Thymus (tissue), 14 donors: ENCODE measurements around the gene MID1. TPM values are rescaled to one million over a fixed set of nuclear protein-coding genes. Genes with fewer than 3 reads are reported as not detected.

Experiments
- DNase-seq, 9 donors: peaks; one replicate each; pipeline ENCODE4 v3.0.0-alpha.2; 2013; ENCODE audit warnings: low spot score in 9 of 9, low read depth in 6 of 9, missing footprints in 1 of 9
- H3K27ac ChIP-seq, 2 donors: one replicate each; pipeline ENCODE4 v1.5.1; 2013; ENCODE audit warnings: control low read depth in 1 of 2, low read depth in 1 of 2, low read length in 1 of 2, mild to moderate bottlenecking in 1 of 2, moderate library complexity in 1 of 2
- H3K27me3 ChIP-seq, 2 donors: one replicate each; pipeline ENCODE4 v1.5.1; 2013; ENCODE audit warnings: low read length in 1 of 2; ENCODE audit not compliant: control insufficient read depth in 2 of 2, insufficient read depth in 1 of 2
- H3K36me3 ChIP-seq, 2 donors: one replicate each; pipeline ENCODE4 v1.5.1; 2013; ENCODE audit warnings: low read length in 1 of 2, mild to moderate bottlenecking in 1 of 2, moderate library complexity in 1 of 2; ENCODE audit not compliant: control insufficient read depth in 2 of 2, insufficient read depth in 2 of 2
- H3K4me1 ChIP-seq, 2 donors: one replicate each; pipeline ENCODE4 v1.5.1; 2013; ENCODE audit warnings: low read length in 2 of 2; ENCODE audit not compliant: control insufficient read depth in 2 of 2, insufficient read depth in 2 of 2
- H3K4me3 ChIP-seq, 2 donors: one replicate each; pipeline ENCODE4 v1.5.1; 2013; ENCODE audit warnings: low read length in 2 of 2, control low read depth in 1 of 2, mild to moderate bottlenecking in 1 of 2
- H3K9me3 ChIP-seq, 2 donors: one replicate each; pipeline ENCODE4 v1.5.1; 2013; ENCODE audit warnings: low read length in 1 of 2, mild to moderate bottlenecking in 1 of 2; ENCODE audit not compliant: control insufficient read depth in 2 of 2, insufficient read depth in 1 of 2
- WGBS: extraction: QIAGEN DNeasy Blood & Tissue Kit; methylation state at CpG from one replicate; pipeline ENCODE4 v1.1.7; 2013; 5-methylcytosine and 5-hydroxymethylcytosine counted together
- long read RNA-seq, 10 donors: transcript quantifications; one replicate each; lab custom pipeline, GENCODE V29; 2026
- polyA plus RNA-seq: library from polyadenylated mRNA; stranded (reverse); fragments of 200-250 nt; gene quantifications from one replicate; pipeline ENCODE4 v1.2.3, GENCODE V29; 2013
- total RNA-seq: library from RNA; stranded (reverse); fragments of 120-200 nt; gene quantifications from one replicate; pipeline ENCODE4 v1.2.4, GENCODE V29; 2013
- donor health status: healthy.

Gene MID1, protein sequence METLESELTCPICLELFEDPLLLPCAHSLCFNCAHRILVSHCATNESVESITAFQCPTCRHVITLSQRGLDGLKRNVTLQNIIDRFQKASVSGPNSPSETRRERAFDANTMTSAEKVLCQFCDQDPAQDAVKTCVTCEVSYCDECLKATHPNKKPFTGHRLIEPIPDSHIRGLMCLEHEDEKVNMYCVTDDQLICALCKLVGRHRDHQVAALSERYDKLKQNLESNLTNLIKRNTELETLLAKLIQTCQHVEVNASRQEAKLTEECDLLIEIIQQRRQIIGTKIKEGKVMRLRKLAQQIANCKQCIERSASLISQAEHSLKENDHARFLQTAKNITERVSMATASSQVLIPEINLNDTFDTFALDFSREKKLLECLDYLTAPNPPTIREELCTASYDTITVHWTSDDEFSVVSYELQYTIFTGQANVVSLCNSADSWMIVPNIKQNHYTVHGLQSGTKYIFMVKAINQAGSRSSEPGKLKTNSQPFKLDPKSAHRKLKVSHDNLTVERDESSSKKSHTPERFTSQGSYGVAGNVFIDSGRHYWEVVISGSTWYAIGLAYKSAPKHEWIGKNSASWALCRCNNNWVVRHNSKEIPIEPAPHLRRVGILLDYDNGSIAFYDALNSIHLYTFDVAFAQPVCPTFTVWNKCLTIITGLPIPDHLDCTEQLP
- total RNA-seq (1.4 TPM), polyA plus RNA-seq (2.1 TPM)
- long read RNA-seq, donor 1: 0 reads
- long read RNA-seq, donor 2, partial matches to known transcripts: 0 of 1 reads
- long read RNA-seq, donor 2, other reads (novel, unspliced or antisense): 0 of 1 reads
- long read RNA-seq, donor 3, partial matches to known transcripts: 0 of 1 reads
- long read RNA-seq, donor 3, other reads (novel, unspliced or antisense): 0 of 1 reads
- long read RNA-seq, donor 4: 0 reads
- long read RNA-seq, donor 5: 0 reads
- long read RNA-seq, donor 6, partial matches to known transcripts: 0 of 1 reads
- long read RNA-seq, donor 6, other reads (novel, unspliced or antisense): 0 of 1 reads
- long read RNA-seq, donor 7, full-length matches to known transcripts: 1 of 1 reads
- long read RNA-seq, donor 7, partial matches to known transcripts: 0 of 1 reads
- long read RNA-seq, donor 7, other reads (novel, unspliced or antisense): 0 of 1 reads
- long read RNA-seq, donor 8: 0 reads
- long read RNA-seq, donor 9: 0 reads
- long read RNA-seq, donor 10, partial matches to known transcripts: 0 of 1 reads
- long read RNA-seq, donor 10, other reads (novel, unspliced or antisense): 0 of 1 reads

DNA sequence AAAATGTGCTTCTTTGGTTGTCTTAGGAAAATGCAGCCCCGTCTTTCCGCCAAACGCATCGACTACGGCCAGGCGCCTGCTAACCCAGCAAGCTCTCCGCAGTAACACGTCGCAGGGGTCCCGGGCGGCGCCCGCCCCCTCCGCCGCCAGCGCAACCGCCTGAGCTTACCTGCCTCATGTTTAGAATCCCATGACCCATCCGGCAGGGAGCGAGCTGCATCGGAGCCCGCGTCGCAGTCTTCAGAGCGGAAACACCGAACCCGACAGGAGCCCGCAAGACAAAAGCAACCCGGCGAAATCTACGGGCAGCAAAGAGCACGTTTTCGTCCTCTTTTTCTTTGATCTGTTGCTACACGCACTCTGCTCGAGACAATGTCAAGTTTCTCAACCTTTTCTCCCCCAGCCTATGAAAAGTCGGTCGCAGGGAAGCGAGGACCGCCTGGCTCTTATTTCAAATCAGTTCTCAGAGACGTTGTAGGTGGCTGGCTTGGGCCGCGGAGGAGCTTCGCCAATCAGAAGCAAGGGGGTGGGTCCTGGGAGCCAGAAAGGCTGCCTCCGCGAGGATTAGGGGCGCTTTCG is at the start of gene MID1:
Gene MID1, minus strand, starts transcription at position 465 of the 579 bp plus-strand sequence. CDS start 53,038 bp downstream, outside the sequence.
- Histone ChIP-seq H3K27me3 (peaks cover 0 to 39% of the 10 kb centered on the region in 2 donors), H3K4me3 (peak within 1 kb of the TSS; percentile 29 to 33), H3K4me1 (peaks cover 0 to 4% of the 10 kb centered on the region in 2 donors), H3K36me3 (no peaks in the 10 kb centered on the region), H3K9me3 (no peaks in the 10 kb centered on the region), H3K27ac (peak within 1 kb of the TSS in 1 of 2 donors; percentile 37)
- DNase-seq: peak in 3 of 9 donors; percentile 4 to 32 (median 26)
- under 1% methylated on average over 46 of the region's 46 CpGs for WGBS

GRCh38 chrX:10667143-10667542 is 46.8 kb upstream of the MID1 start:
- no peaks in the 10 kb centered on the region for H3K36me3 ChIP-seq
- no peak for DNase-seq
- 84% methylated on average over 1 of the region's 1 CpG for WGBS
- H3K9me3 ChIP-seq: no peaks in the 10 kb centered on the region
- H3K4me3 ChIP-seq: no peak overlapping the region
- H3K4me1 ChIP-seq: no peaks in the 10 kb centered on the region
- no peaks in the 10 kb centered on the region for H3K27me3 ChIP-seq
- no peak overlapping the region for H3K27ac ChIP-seq

DNA sequence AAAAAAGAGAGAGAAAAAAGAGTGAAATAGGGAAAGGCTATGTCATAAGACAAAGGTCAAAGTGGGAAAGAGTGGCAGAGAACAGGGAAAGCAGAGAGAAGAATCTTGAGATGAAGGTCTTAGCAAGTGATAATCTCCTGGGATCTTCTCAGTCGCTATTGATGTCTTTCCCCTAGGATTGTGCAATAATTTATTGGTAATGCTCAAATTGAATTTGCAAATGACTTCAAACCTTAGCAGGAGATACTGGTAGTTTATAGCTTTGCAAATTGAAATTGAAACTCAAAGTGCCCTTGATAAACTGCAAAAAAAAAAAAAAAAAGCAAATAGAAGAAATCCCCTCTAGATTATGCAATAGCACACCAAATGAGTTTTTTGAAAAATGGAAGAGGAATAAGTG is 45.7 kb upstream of the MID1 start:
- 93% methylated on average over 1 of the region's 1 CpG for WGBS
- DNase-seq: no peak

GRCh38 chrX:10665681-10666080 is 45.3 kb upstream of the MID1 start:
- 98% methylated on average over 7 of the region's 7 CpGs for WGBS
- H3K4me1 ChIP-seq: no peaks in the 10 kb centered on the region

More for the DNA sequence above, 45.7 kb upstream of the MID1 start:
- Histone ChIP-seq H3K27me3 (no peaks in the 10 kb centered on the region), H3K4me3 (no peak overlapping the region), H3K27ac (no peak overlapping the region), H3K9me3 (no peaks in the 10 kb centered on the region), H3K36me3 (no peaks in the 10 kb centered on the region), H3K4me1 (no peaks in the 10 kb centered on the region)

DNA sequence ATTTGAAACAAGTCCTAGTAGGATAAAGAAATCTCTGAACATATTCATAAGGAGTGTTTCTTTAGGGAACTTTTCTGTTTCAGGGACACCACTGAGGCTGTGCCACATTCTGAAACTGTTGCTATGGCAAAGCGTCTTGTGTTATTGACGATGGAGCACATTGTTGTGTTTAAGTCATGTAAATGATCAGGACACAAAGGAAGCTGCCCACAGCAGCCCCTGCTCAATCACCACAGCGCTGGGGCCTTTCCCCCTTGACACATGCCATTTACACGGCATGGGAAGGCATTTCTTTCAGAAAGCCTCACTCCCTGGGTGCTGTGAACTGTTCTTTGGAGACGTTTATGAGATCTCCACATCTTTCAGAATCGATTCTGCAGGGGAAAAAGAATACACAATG is 39.8 kb upstream of the MID1 start:
- H3K4me1 ChIP-seq: no peaks in the 10 kb centered on the region
- 78% methylated on average over 6 of the region's 6 CpGs for WGBS

More at GRCh38 chrX:10665681-10666080, 45.3 kb upstream of the MID1 start:
- H3K36me3 ChIP-seq: no peaks in the 10 kb centered on the region
- no peak for DNase-seq
- H3K9me3 ChIP-seq: no peaks in the 10 kb centered on the region
- H3K27me3 ChIP-seq: no peaks in the 10 kb centered on the region
- H3K4me3 ChIP-seq: no peak overlapping the region
- no peak overlapping the region for H3K27ac ChIP-seq

DNA sequence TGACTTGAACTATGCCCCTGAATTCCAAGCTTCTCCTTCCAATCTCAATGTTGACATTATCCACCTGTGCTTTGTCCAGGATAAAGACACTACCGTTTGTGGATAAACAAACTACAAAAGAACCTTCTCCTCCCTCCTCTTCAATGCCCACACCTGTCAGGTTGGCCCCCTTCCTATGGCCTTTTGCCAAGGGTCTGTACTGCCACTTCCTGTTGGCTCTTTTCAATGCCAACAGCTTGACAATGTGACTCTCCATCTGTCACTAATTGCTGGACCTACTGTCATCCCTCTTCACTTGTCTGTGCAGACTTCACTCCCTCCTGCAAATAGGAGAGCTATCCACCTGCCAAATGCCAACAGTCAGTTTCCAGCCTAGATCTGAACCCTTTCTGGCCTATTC is 35.8 kb upstream of the MID1 start:
- Histone ChIP-seq H3K4me1 (no peaks in the 10 kb centered on the region), H3K27me3 (no peaks in the 10 kb centered on the region), H3K27ac (no peak overlapping the region), H3K4me3 (no peak overlapping the region), H3K36me3 (no peaks in the 10 kb centered on the region), H3K9me3 (no peaks in the 10 kb centered on the region)
- DNase-seq: no peak
- WGBS: 86% methylated on average over 1 of the region's 1 CpG

More for the DNA sequence above, 39.8 kb upstream of the MID1 start:
- Histone ChIP-seq H3K9me3 (no peaks in the 10 kb centered on the region), H3K4me3 (no peak overlapping the region), H3K27me3 (no peaks in the 10 kb centered on the region), H3K36me3 (no peaks in the 10 kb centered on the region), H3K27ac (no peak overlapping the region)
- DNase-seq: no peak

- Histone ChIP-seq H3K27ac (no peak overlapping the region), H3K4me1 (no peaks in the 10 kb centered on the region), H3K9me3 (no peaks in the 10 kb centered on the region), H3K27me3 (no peaks in the 10 kb centered on the region), H3K36me3 (no peaks in the 10 kb centered on the region), H3K4me3 (no peak overlapping the region)
- no peak for DNase-seq
- WGBS: 88% methylated on average over 3 of the region's 3 CpGs
Observed at GRCh38 chrX:10654960-10655359, 34.6 kb upstream of the MID1 start.

- Histone ChIP-seq H3K27ac (no peak overlapping the region), H3K36me3 (no peaks in the 10 kb centered on the region), H3K27me3 (no peaks in the 10 kb centered on the region), H3K4me3 (no peak overlapping the region), H3K4me1 (no peaks in the 10 kb centered on the region), H3K9me3 (no peaks in the 10 kb centered on the region)
- whole genome bisulfite sequencing: 94% methylated on average over 2 of the region's 2 CpGs
- DNase-seq: no peak
Observed at GRCh38 chrX:10653302-10653701, 32.9 kb upstream of the MID1 start.
